A549 (cell line): ENCODE measurements around the gene HBS1L. TPM values are rescaled to one million over a fixed set of nuclear protein-coding genes. Genes with fewer than 3 reads are reported as not detected.

ENCODE experiments used
- ATAC-seq, 2 experiments: fragments of 200-7000 bp in 1 of 2; fragments of >200 bp in 1 of 2; cut with Nextera tagmentation in 1 of 2; cut with Tn5 transposase in 1 of 2; 3 replicates each; pipeline versions ENCODE4 v1.8.0 to v1.9.1; 2018 to 2020; ENCODE audit warnings: mild to moderate bottlenecking in 1 of 2, moderate library complexity in 1 of 2
- CTCF ChIA-PET: fragments of 300-600 bp; sonication (Branson Sonifier 250); formaldehyde crosslinking; extraction: SDS; loops from one replicate; lab custom pipeline; 2021; ENCODE audit warnings: antibody characterized with exemption, inconsistent platforms; lab: Yijun Ruan, JAX
- POLR2A ChIA-PET: fragments of 350-600 bp; formaldehyde crosslinking; extraction: SDS; loops from one replicate; lab custom pipeline; 2021; ENCODE audit warnings: antibody characterized with exemption, inconsistent platforms; lab: Yijun Ruan, JAX
- DNase-seq, 2 experiments: peaks; one replicate each; pipeline versions ENCODE4 v3.0.0 to v3.0.0-alpha.2; 2011 to 2016; ENCODE audit warnings: low read depth in 1 of 2, low spot score in 1 of 2
- FAIRE-seq: peaks from 2 replicates; lab custom pipeline; 2011; peaks lifted over from hg19 to GRCh38; lab: Jason Lieb, UNC
- H3K27ac ChIP-seq, 2 experiments: fragments of >200 bp; sonication (Bioruptor Twin); formaldehyde crosslinking; 3 replicates each; pipeline ENCODE4 v1.5.1; 2016 to 2017
- H3K4me1 ChIP-seq: fragments of >200 bp; sonication (Bioruptor Twin); formaldehyde crosslinking; 3 replicates; pipeline ENCODE4 v1.6.1; 2016
- H3K4me2 ChIP-seq: fragments of >200 bp; sonication (Bioruptor Twin); formaldehyde crosslinking; 3 replicates; pipeline ENCODE4 v1.6.1; 2016
- H3K4me3 ChIP-seq: fragments of >200 bp; sonication (Bioruptor Twin); formaldehyde crosslinking; 3 replicates; pipeline ENCODE4 v1.5.1; 2016
- H3K9me3 ChIP-seq: fragments of >200 bp; sonication (Bioruptor Twin); formaldehyde crosslinking; 3 replicates; pipeline ENCODE4 v1.6.1; 2016
- CBX2 ChIP-seq: fragments of 200-600 bp; sonication (generic); IDR thresholded peaks from 2 replicates; pipeline ENCODE4 v1.6.1; 2016; ENCODE audit warnings: low read depth, mild to moderate bottlenecking, borderline replicate concordance
- CEBPB ChIP-seq, 2 experiments: fragments of >200 bp in 1 of 2; sonication (Bioruptor Twin) in 1 of 2; formaldehyde crosslinking in 1 of 2; IDR thresholded peaks; 2 replicates each; pipeline ENCODE4 v1.6.1; 2012 to 2016
- EHMT2 ChIP-seq: fragments of 200-600 bp; sonication (generic); IDR thresholded peaks from 2 replicates; pipeline ENCODE4 v1.6.1; 2016; ENCODE audit warnings: antibody characterized with exemption, low read depth, mild to moderate bottlenecking, moderate library complexity
- EP300 ChIP-seq, 2 experiments: fragments of >200 bp; sonication (Bioruptor Twin); formaldehyde crosslinking; IDR thresholded peaks; 2 replicates in 1 of 2; 3 replicates in 1 of 2; pipeline ENCODE4 v1.6.1; 2016 to 2017
- ESRRA ChIP-seq: fragments of 150-350 bp; IDR thresholded peaks from 2 replicates; pipeline ENCODE4 v1.6.1; 2014; ENCODE audit warnings: mild to moderate bottlenecking, low read length, borderline replicate concordance
- FOSL2 ChIP-seq, 2 experiments: fragments of 450-650 bp in 1 of 2; fragments of >200 bp in 1 of 2; sonication (Bioruptor Twin) in 1 of 2; formaldehyde crosslinking; IDR thresholded peaks; 2 replicates each; pipeline versions ENCODE4 v1.5.0 to v1.6.1; 2016 to 2020; ENCODE audit warnings: mild to moderate bottlenecking in 1 of 2, moderate library complexity in 1 of 2
- GATA3 ChIP-seq: IDR thresholded peaks from 2 replicates; pipeline ENCODE4 v1.6.1; 2012; ENCODE audit warnings: borderline replicate concordance
- HES2 ChIP-seq: fragments of >200 bp; sonication (Bioruptor Twin); formaldehyde crosslinking; IDR thresholded peaks from 2 replicates; pipeline ENCODE4 v1.6.1; 2016
- HOXA7 ChIP-seq: fragments of 250-450 bp; sonication (Bioruptor Pico); IDR thresholded peaks from 2 replicates; pipeline ENCODE4 v1.5.0; 2020; ENCODE audit warnings: mild to moderate bottlenecking, moderate library complexity
- MAFK ChIP-seq: fragments of 450-650 bp; IDR thresholded peaks from 2 replicates; pipeline ENCODE4 v1.6.1; 2014; ENCODE audit not compliant: partially characterized antibody
- NPAS2 ChIP-seq: fragments of 250-450 bp; sonication (Bioruptor Pico); IDR thresholded peaks from 2 replicates; pipeline ENCODE4 v1.8.0; 2022; ENCODE audit warnings: mild to moderate bottlenecking, moderate library complexity, borderline replicate concordance
- PBX3 ChIP-seq: IDR thresholded peaks from 2 replicates; pipeline ENCODE4 v1.6.1; 2012
- POLR2AphosphoS2 ChIP-seq: conservative IDR thresholded peaks from 2 replicates; pipeline ENCODE4 v1.6.1; 2012; ENCODE audit warnings: low read length, improper control_type of control experiment, inconsistent platforms
- RAD21 ChIP-seq, 2 experiments: fragments of >200 bp in 1 of 2; sonication (Bioruptor Twin) in 1 of 2; formaldehyde crosslinking in 1 of 2; IDR thresholded peaks in 1 of 2; conservative IDR thresholded peaks in 1 of 2; 2 replicates in 1 of 2; 3 replicates in 1 of 2; pipeline ENCODE4 v1.6.1; 2012 to 2018; ENCODE audit warnings: inconsistent platforms in 1 of 2
- REST ChIP-seq: fragments of 200-600 bp; sonication (generic); IDR thresholded peaks from 2 replicates; pipeline ENCODE4 v1.6.1; 2016; ENCODE audit warnings: antibody characterized with exemption, mild to moderate bottlenecking, moderate library complexity
- RFX5 ChIP-seq: fragments of 450-650 bp; IDR thresholded peaks from 2 replicates; pipeline ENCODE4 v1.7.1; 2014; ENCODE audit warnings: antibody characterized with exemption, mild to moderate bottlenecking, moderate library complexity
- SREBF2 ChIP-seq: fragments of 450-650 bp; IDR thresholded peaks from 2 replicates; pipeline ENCODE4 v1.6.1; 2014; ENCODE audit warnings: mild to moderate bottlenecking, moderate library complexity
- TP53 ChIP-seq: fragments of 250-450 bp; sonication (Bioruptor Pico); IDR thresholded peaks from 2 replicates; pipeline ENCODE4 v1.5.0; 2021; ENCODE audit warnings: mild to moderate bottlenecking, moderate library complexity
- USF2 ChIP-seq: fragments of 450-650 bp; IDR thresholded peaks from 2 replicates; pipeline ENCODE4 v1.6.1; 2014; ENCODE audit warnings: antibody characterized with exemption
- ZFP36 ChIP-seq: fragments of 450-650 bp; IDR thresholded peaks from 2 replicates; pipeline ENCODE4 v1.6.1; 2014; ENCODE audit warnings: borderline replicate concordance; ENCODE audit not compliant: partially characterized antibody
- ZNF302 ChIP-seq: fragments of 250-450 bp; sonication (Bioruptor Pico); IDR thresholded peaks from 2 replicates; pipeline ENCODE4 v1.9.0; 2021; ENCODE audit warnings: inconsistent platforms, mild to moderate bottlenecking, moderate library complexity
- WGBS: methylation state at CpG from one replicate; pipeline ENCODE4 v1.1.6; 2017; ENCODE audit errors: missing lambda C conversion rate; 5-methylcytosine and 5-hydroxymethylcytosine counted together
- polyA plus RNA-seq, 4 experiments: library from polyadenylated mRNA; depleted of rRNA in 3 of 4; stranded (reverse); fragments of >200 nt; fragmentation: RNase III in 1 of 4; extraction: RNeasy Plus Mini Kit Qiagen cat#74134 plus additional on column Dnase treatment in 1 of 4; gene quantifications; 2 replicates in 3 of 4; 3 replicates in 1 of 4; pipeline ENCODE4 v1.2.3, GENCODE V29; 2011 to 2017

The HBS1L gene
- polyA plus RNA-seq, 2 of the 4 experiments (the other 2 are of a cell fraction) = 41.5 to 61.7 TPM

- ATAC-seq (no peak), FAIRE-seq (no peak), DNase-seq (no peak)
- POLR2A ChIA-PET = no interaction called here
- Histone ChIP-seq H3K27ac (peak overlapping the region in 1 of 2 experiments; percentile 73; a peak in 4 of 6 replicates), H3K4me2 (no peak overlapping the region), H3K9me3 (no peaks in the 10 kb centered on the region), H3K4me3 (no peak overlapping the region), H3K4me1 (peaks cover 32% of the 10 kb centered on the region)
- 100% methylated on average over 1 of the region's 1 CpG for WGBS
- CTCF ChIA-PET = no interaction called here
- no peak for TF ChIP-seq RAD21 (conservative IDR thresholded peaks at IDR 0.05 in 1 of 2, IDR thresholded peaks at IDR 0.05 in 1 of 2)
- TF ChIP-seq POLR2AphosphoS2 = no peak
- no peak for TF ChIP-seq CEBPB (IDR thresholded peaks at IDR 0.05)
- TF ChIP-seq SREBF2 = no peak
- no peak for TF ChIP-seq PBX3
- TF ChIP-seq ZFP36 = no peak
- TF ChIP-seq RFX5 = no peak
- TF ChIP-seq NPAS2 (CRISPR knock-in tag) = no peak
- TF ChIP-seq TP53 = no peak
- no peak for TF ChIP-seq HOXA7 (CRISPR knock-in tag)
- TF ChIP-seq EP300 (IDR thresholded peaks at IDR 0.05) = no peak
- TF ChIP-seq EHMT2 = no peak
- no peak for TF ChIP-seq CBX2
- no peak for TF ChIP-seq ESRRA
- no peak for TF ChIP-seq MAFK
- TF ChIP-seq REST = no peak
- TF ChIP-seq ZNF302 (CRISPR knock-in tag) = no peak
- TF ChIP-seq USF2 = no peak
- TF ChIP-seq HES2 = no peak
- no peak for TF ChIP-seq GATA3
Measured at GRCh38 chr6:134911547-134911946, 143.1 kb downstream of the HBS1L start.

GRCh38 chr6:134910593-134910935, 144.1 kb downstream of the HBS1L start:
- Histone ChIP-seq H3K4me3 (no peak overlapping the region), H3K9me3 (no peaks in the 10 kb centered on the region), H3K4me2 (no peak overlapping the region), H3K4me1 (peaks cover 32% of the 10 kb centered on the region), H3K27ac (peak overlapping the region; percentile 85 to 92; a peak in 4 of 6 replicates)
- WGBS = 91% methylated on average over 1 of the region's 1 CpG
- CTCF ChIA-PET = interaction anchor here (1.0 to 1.3 kb wide), 2 partner anchors 30 to 737 kb away, joined by 3 read pairs; no protein-coding TSS in a partner anchor
- ATAC-seq (no peak), FAIRE-seq (no peak), DNase-seq (no peak)
- POLR2A ChIA-PET = no interaction called here
- TF ChIP-seq MAFK (peak; percentile 64), FOSL2 (IDR thresholded peaks at IDR 0.05) (no peak), FOSL2 (CRISPR knock-in tag; IDR thresholded peaks at IDR 0.05) (no peak)
- TF ChIP-seq, all 56 proteins: peak for 1

Other genes starting within 250 kb of the HBS1L start
- 0.17 and 0.85 TPM in 2 replicates for gene ALDH8A1, start 104.7 kb downstream of the HBS1L start, polyA plus RNA-seq (2011; rRNA removed)
- gene ALDH8A1, start 104.7 kb downstream of the HBS1L start, polyA plus RNA-seq (2017; fragmentation: RNase III; extraction: RNeasy Plus Mini Kit Qiagen cat#74134 plus additional on column Dnase treatment) = 0.18 to 0.38 TPM (median 0.29 TPM) in 3 replicates
- gene MYB, start 126.5 kb upstream of the HBS1L start, polyA plus RNA-seq (2011; rRNA removed) = 0.22 and 0.24 TPM in 2 replicates
- gene MYB, start 126.5 kb upstream of the HBS1L start, polyA plus RNA-seq (2017; fragmentation: RNase III; extraction: RNeasy Plus Mini Kit Qiagen cat#74134 plus additional on column Dnase treatment) = 0.27 to 0.47 TPM (median 0.38 TPM) in 3 replicates